ENCODE results near the gene PAMR1.

- TF ChIP-seq CTCF (IDR thresholded peaks at IDR 0.05): no peak
- TF ChIP-seq POLR2A (IDR thresholded peaks at IDR 0.05): no peak
These were observed 121.0 kb downstream of the PAMR1 start for GRCh38 chr11:35404388-35404775.

Measured in ovary (tissue), 3 donors.